HL-60 (cell line): ENCODE results near the gene PLA1A.
"Not testable (repeated sequence)": the region's sequence is repeated elsewhere in the genome, so short reads cannot be mapped to it uniquely, and the experiment has no call there.

Source experiments
- DNase-seq, 2 experiments: peaks; one replicate each; pipeline ENCODE4 v3.0.0-alpha.2; 2010 to 2020; ENCODE audit warnings: low read depth in 1 of 2, low spot score in 1 of 2
- H3K27ac ChIP-seq: fragments of 250-450 bp; sonication (Bioruptor Pico); replicated peaks from 2 replicates; pipeline ENCODE4 v1.5.1; 2020; ENCODE audit warnings: mild to moderate bottlenecking, moderate library complexity
- H3K27me3 ChIP-seq: fragments of 250-450 bp; sonication (Bioruptor Pico); 2 replicates; pipeline ENCODE4 v1.5.1; 2021; ENCODE audit warnings: mild to moderate bottlenecking, moderate library complexity; ENCODE audit not compliant: insufficient read depth, poor library complexity, severe bottlenecking
- H3K4me3 ChIP-seq: replicated peaks from 2 replicates; pipeline ENCODE4 v1.5.1; 2011; ENCODE audit warnings: mild to moderate bottlenecking, control low read depth, low read length; ENCODE audit not compliant: insufficient read depth
- GABPA ChIP-seq: IDR thresholded peaks from 2 replicates; pipeline ENCODE4 v1.6.1; 2012; ENCODE audit warnings: low read depth
- POLR2AphosphoS5 ChIP-seq: IDR thresholded peaks from 2 replicates; pipeline ENCODE4 v1.6.1; 2012; ENCODE audit warnings: low read depth
- REST ChIP-seq: IDR thresholded peaks from 2 replicates; pipeline ENCODE4 v1.6.1; 2012; ENCODE audit warnings: low read depth; ENCODE audit not compliant: insufficient replicate concordance
- SPI1 ChIP-seq: IDR thresholded peaks from 2 replicates; pipeline ENCODE4 v1.6.1; 2012; ENCODE audit warnings: low read depth, mild to moderate bottlenecking, borderline replicate concordance
- TF ChIP-seq, protein P1 (sequence below): IDR thresholded peaks from one replicate; pipeline ENCODE4 v1.5.1; 2011; ENCODE audit warnings: low read length, control low read depth, inconsistent platforms; ENCODE audit not compliant: insufficient read depth

Gene PLA1A

DNA sequence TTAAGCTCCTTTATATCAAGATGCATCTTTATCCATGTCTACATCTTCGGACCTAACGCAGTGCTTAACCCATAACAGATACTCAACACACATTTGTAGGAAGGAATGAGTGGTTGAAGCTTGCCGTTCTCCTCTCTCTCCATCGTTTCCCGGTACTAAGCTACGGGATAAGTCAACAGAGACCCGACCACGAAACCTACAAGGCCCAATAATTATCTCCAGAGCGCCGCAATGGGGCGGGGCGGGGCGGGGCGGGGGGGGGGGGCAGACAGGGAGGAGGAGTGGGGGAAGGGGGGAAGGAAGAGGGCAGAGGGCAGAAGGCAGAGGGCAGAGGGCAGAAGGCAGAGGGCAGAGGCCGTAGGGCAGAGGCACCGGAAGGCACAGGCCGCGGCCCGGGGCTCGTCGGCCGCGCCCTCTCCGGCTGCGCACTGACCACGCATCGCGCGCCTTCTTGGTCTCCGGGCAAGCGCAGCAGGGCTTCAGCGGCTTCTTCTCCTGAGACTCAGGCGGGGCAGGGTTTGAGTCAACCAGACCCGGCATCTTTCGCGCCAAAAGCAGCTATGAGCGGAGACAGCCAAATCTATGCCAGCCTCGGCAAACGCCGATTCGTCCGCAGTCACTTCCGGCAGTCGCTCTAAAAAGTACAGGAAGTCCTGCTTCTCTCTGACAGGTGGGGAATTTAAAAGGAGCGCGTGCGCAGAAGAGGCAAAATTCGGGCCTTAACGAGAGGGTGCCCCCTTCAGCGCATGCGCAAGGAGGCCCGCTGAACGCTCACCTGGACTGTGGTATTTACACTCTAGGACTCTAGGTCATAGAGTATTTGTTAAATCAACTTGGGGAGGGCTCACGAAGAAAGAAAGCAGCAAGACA, 79.3 kb downstream of the PLA1A start, which contains the start of gene COX17:
TSS of gene COX17 (minus strand) at position 636 of the 870 bp plus-strand sequence. CDS start at position 540, 96 bp downstream.
- Histone ChIP-seq H3K27me3 (no peaks in the 10 kb centered on the region), H3K4me3 (peak within 1 kb of the TSS; percentile 72), H3K27ac (peak within 1 kb of the TSS; percentile 97)
- DNase-seq, result peak; percentile 94 to 97
- TF ChIP-seq POLR2AphosphoS5, result peak; percentile 79; the same call in 1 of the 2 replicates
- TF ChIP-seq, protein P1, sequence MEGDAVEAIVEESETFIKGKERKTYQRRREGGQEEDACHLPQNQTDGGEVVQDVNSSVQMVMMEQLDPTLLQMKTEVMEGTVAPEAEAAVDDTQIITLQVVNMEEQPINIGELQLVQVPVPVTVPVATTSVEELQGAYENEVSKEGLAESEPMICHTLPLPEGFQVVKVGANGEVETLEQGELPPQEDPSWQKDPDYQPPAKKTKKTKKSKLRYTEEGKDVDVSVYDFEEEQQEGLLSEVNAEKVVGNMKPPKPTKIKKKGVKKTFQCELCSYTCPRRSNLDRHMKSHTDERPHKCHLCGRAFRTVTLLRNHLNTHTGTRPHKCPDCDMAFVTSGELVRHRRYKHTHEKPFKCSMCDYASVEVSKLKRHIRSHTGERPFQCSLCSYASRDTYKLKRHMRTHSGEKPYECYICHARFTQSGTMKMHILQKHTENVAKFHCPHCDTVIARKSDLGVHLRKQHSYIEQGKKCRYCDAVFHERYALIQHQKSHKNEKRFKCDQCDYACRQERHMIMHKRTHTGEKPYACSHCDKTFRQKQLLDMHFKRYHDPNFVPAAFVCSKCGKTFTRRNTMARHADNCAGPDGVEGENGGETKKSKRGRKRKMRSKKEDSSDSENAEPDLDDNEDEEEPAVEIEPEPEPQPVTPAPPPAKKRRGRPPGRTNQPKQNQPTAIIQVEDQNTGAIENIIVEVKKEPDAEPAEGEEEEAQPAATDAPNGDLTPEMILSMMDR, result no peak
- TF ChIP-seq REST, result no peak
- no peak for TF ChIP-seq SPI1
- peak; percentile 78 for TF ChIP-seq GABPA

- no peak for DNase-seq
- TF ChIP-seq REST, result no peak
- TF ChIP-seq SPI1, result no peak
- TF ChIP-seq POLR2AphosphoS5, result no peak
- TF ChIP-seq, protein P1, result no peak
- TF ChIP-seq GABPA, result no peak
- no peaks in the 10 kb centered on the region for H3K27me3 ChIP-seq
- peak overlapping the region; percentile 97 for H3K27ac ChIP-seq
- peak overlapping the region; percentile 72 for H3K4me3 ChIP-seq
Measured at GRCh38 chr3:119677641-119677934, 79.9 kb downstream of the PLA1A start.

GRCh38 chr3:119678209-119678608, 80.5 kb downstream of the PLA1A start:
- H3K27me3 ChIP-seq, H3K27ac ChIP-seq, DNase-seq, H3K4me3 ChIP-seq: not testable (repeated sequence)
